Liver (tissue), 9 donors: ENCODE measurements around the gene CD6. TPM values are rescaled to one million over a fixed set of nuclear protein-coding genes. Genes with fewer than 3 reads are reported as not detected.

ENCODE experiments used
- DNase-seq: peaks from one replicate; pipeline ENCODE4 v3.0.0-alpha.2; 2017; ENCODE audit warnings: low spot score
- H3K27ac ChIP-seq, 2 donors: one replicate each; pipeline ENCODE4 v1.7.0; 2013; ENCODE audit warnings: inconsistent platforms in 2 of 2, low read length in 2 of 2, control low read depth in 1 of 2, low read depth in 1 of 2, mild to moderate bottlenecking in 1 of 2
- H3K27me3 ChIP-seq, 4 donors: one replicate each; pipeline versions ENCODE4 v1.6.1 to v1.7.0; 2013; ENCODE audit warnings: low read length in 3 of 4, inconsistent platforms in 1 of 4, mild to moderate bottlenecking in 1 of 4, moderate library complexity in 1 of 4; ENCODE audit not compliant: control insufficient read depth in 4 of 4, insufficient read depth in 4 of 4
- H3K36me3 ChIP-seq, 4 donors: one replicate each; pipeline versions ENCODE4 v1.6.1 to v1.7.0; 2013; ENCODE audit warnings: low read length in 3 of 4, mild to moderate bottlenecking in 3 of 4, low read depth in 1 of 4, moderate library complexity in 1 of 4; ENCODE audit not compliant: control insufficient read depth in 4 of 4, insufficient read depth in 3 of 4
- H3K4me1 ChIP-seq, 4 donors: one replicate each; pipeline versions ENCODE4 v1.6.1 to v1.7.0; 2013; ENCODE audit warnings: low read length in 3 of 4, mild to moderate bottlenecking in 3 of 4, moderate library complexity in 1 of 4; ENCODE audit not compliant: control insufficient read depth in 4 of 4, insufficient read depth in 4 of 4
- H3K4me3 ChIP-seq, 3 donors: one replicate each; pipeline versions ENCODE4 v1.6.1 to v1.7.0; 2013; ENCODE audit warnings: low read length in 3 of 3, control low read depth in 1 of 3, low read depth in 1 of 3, mild to moderate bottlenecking in 1 of 3
- H3K9ac ChIP-seq, 2 donors: one replicate each; pipeline ENCODE4 v1.7.0; 2013; ENCODE audit warnings: low read length in 2 of 2, mild to moderate bottlenecking in 2 of 2, moderate library complexity in 2 of 2, control low read depth in 1 of 2, low read depth in 1 of 2
- H3K9me3 ChIP-seq, 4 donors: one replicate each; pipeline versions ENCODE4 v1.6.1 to v1.7.0; 2013; ENCODE audit warnings: low read length in 3 of 4; ENCODE audit not compliant: control insufficient read depth in 4 of 4
- FOXA2 ChIP-seq: IDR thresholded peaks from 2 replicates; pipeline ENCODE4 v1.6.1; 2016; ENCODE audit warnings: antibody characterized with exemption
- GABPA ChIP-seq, 2 donors: IDR thresholded peaks in 1 of 2; conservative IDR thresholded peaks in 1 of 2; 2 replicates each; pipeline ENCODE4 v1.6.1; 2016; ENCODE audit warnings: antibody characterized with exemption in 2 of 2, mild to moderate bottlenecking in 1 of 2, moderate library complexity in 1 of 2
- HNF4A ChIP-seq, 2 donors: conservative IDR thresholded peaks; 2 replicates each; pipeline ENCODE4 v1.6.1; 2016; ENCODE audit warnings: antibody characterized with exemption in 2 of 2, mild to moderate bottlenecking in 2 of 2
- HNF4G ChIP-seq: IDR thresholded peaks from 2 replicates; pipeline ENCODE4 v1.6.1; 2016; ENCODE audit warnings: antibody characterized with exemption
- JUND ChIP-seq, 2 donors: IDR thresholded peaks; 2 replicates each; pipeline ENCODE4 v1.6.1; 2016; ENCODE audit warnings: antibody characterized with exemption in 2 of 2
- NR2F2 ChIP-seq: IDR thresholded peaks from 2 replicates; pipeline ENCODE4 v1.6.1; 2016; ENCODE audit warnings: antibody characterized with exemption
- RXRA ChIP-seq, 2 donors: IDR thresholded peaks; 2 replicates each; pipeline ENCODE4 v1.6.1; 2017 to 2018; ENCODE audit warnings: antibody characterized with exemption in 2 of 2, mild to moderate bottlenecking in 1 of 2
- SP1 ChIP-seq: IDR thresholded peaks from 2 replicates; pipeline ENCODE4 v1.6.1; 2018; ENCODE audit warnings: antibody characterized with exemption, mild to moderate bottlenecking
- TAF1 ChIP-seq: conservative IDR thresholded peaks from 2 replicates; pipeline ENCODE4 v1.6.1; 2016; ENCODE audit warnings: antibody characterized with exemption, mild to moderate bottlenecking
- YY1 ChIP-seq: IDR thresholded peaks from 2 replicates; pipeline ENCODE4 v1.6.1; 2016; ENCODE audit warnings: antibody characterized with exemption, mild to moderate bottlenecking
- WGBS: extraction: QIAGEN DNeasy Blood & Tissue Kit; methylation state at CpG from one replicate; pipeline ENCODE4 v1.1.7; 2013; 5-methylcytosine and 5-hydroxymethylcytosine counted together
- polyA plus RNA-seq, 2 donors: library from polyadenylated mRNA; stranded (reverse) in 1 of 2; unstranded in 1 of 2; fragments of 200-250 nt in 1 of 2; fragments of >200 nt in 1 of 2; fragmentation: Nextera tagmentation in 1 of 2; extraction: Ambion mirVana in 1 of 2; gene quantifications; one replicate each; pipeline versions ENCODE4 v1.2.1 to v1.2.3, GENCODE V29; 2013 to 2015
- total RNA-seq, 2 donors: library from RNA; depleted of rRNA; stranded (reverse); fragments of >200 nt; gene quantifications; one replicate each; pipeline ENCODE4 v1.2.3, GENCODE V29; 2014
- TF ChIP-seq, protein P1 (sequence below): IDR thresholded peaks from 2 replicates; pipeline ENCODE4 v1.6.1; 2016; ENCODE audit warnings: antibody characterized with exemption, mild to moderate bottlenecking
- TF ChIP-seq, protein P2 (sequence below): IDR thresholded peaks from 2 replicates; pipeline ENCODE4 v1.6.1; 2016; ENCODE audit warnings: antibody characterized with exemption
- TF ChIP-seq, protein P3 (sequence below): fragments of 150-350 bp; IDR thresholded peaks from 2 replicates; pipeline ENCODE4 v1.5.1; 2017; ENCODE audit warnings: improper control_type of control experiment, low read depth, low read length; ENCODE audit not compliant: missing input control
- TF ChIP-seq, protein P4 (sequence below): IDR thresholded peaks from 2 replicates; pipeline ENCODE4 v1.6.1; 2016; ENCODE audit warnings: antibody characterized with exemption
- donor health status: healthy.
- donor health status: healthy.
- donor health status: healthy.
- donor health status: healthy.
- donor health status: healthy.

CD6 gene
- total and polyA plus RNA-seq, 4 donors, result 0.31 to 0.59 (median 0.45) TPM

DNA sequence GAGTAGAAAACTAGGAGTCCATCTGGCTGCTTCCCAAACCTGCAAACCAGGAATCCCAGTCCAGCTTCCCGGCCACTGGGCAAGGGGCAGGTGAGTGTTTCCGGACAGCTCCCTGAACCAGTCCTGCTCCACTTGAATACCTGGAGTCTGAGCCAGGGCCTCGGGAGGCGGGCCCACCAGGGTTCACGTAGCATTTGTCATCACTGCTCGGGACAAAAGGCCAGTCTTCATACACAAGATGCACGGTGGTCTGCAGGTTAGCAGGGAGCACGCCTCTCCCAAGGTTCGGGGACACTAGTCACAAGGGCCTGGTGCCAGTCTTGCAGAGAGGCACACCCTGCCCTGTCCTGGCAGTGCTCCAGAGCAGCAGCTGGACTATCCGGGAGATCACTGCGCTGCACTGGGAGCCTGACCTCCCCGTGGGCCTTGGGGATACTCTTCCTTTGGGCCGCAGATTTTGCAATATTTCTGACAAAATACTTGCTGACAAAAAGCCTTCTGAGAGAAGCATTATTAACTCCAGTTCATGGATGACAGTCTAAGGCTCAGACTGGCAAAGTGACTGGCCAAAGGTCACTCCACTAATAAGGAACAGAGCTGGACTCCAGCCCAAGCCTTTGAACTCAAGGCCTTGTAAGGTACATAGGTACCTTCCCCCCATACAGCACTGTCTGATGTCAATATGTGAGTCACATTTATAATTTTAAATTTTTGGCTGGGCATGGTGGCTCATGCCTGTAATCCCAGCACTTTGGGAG, 25.1 kb downstream of the CD6 start:
- H3K4me1 ChIP-seq, result no peaks in the 10 kb centered on the region
- H3K9me3 ChIP-seq, result no peaks in the 10 kb centered on the region
- H3K4me3 ChIP-seq, result no peak overlapping the region
- peaks cover 0 to 2% (median 0%) of the 10 kb centered on the region in 4 donors for H3K27me3 ChIP-seq
- H3K9ac ChIP-seq, result no peak overlapping the region
- TF ChIP-seq HNF4A (conservative IDR thresholded peaks at IDR 0.05) (no peak), HNF4G (no peak)
- TF ChIP-seq, protein P1, sequence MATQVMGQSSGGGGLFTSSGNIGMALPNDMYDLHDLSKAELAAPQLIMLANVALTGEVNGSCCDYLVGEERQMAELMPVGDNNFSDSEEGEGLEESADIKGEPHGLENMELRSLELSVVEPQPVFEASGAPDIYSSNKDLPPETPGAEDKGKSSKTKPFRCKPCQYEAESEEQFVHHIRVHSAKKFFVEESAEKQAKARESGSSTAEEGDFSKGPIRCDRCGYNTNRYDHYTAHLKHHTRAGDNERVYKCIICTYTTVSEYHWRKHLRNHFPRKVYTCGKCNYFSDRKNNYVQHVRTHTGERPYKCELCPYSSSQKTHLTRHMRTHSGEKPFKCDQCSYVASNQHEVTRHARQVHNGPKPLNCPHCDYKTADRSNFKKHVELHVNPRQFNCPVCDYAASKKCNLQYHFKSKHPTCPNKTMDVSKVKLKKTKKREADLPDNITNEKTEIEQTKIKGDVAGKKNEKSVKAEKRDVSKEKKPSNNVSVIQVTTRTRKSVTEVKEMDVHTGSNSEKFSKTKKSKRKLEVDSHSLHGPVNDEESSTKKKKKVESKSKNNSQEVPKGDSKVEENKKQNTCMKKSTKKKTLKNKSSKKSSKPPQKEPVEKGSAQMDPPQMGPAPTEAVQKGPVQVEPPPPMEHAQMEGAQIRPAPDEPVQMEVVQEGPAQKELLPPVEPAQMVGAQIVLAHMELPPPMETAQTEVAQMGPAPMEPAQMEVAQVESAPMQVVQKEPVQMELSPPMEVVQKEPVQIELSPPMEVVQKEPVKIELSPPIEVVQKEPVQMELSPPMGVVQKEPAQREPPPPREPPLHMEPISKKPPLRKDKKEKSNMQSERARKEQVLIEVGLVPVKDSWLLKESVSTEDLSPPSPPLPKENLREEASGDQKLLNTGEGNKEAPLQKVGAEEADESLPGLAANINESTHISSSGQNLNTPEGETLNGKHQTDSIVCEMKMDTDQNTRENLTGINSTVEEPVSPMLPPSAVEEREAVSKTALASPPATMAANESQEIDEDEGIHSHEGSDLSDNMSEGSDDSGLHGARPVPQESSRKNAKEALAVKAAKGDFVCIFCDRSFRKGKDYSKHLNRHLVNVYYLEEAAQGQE, result no peak
- TF ChIP-seq, protein P2, sequence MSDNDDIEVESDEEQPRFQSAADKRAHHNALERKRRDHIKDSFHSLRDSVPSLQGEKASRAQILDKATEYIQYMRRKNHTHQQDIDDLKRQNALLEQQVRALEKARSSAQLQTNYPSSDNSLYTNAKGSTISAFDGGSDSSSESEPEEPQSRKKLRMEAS, result no peak
- TF ChIP-seq, protein P3, sequence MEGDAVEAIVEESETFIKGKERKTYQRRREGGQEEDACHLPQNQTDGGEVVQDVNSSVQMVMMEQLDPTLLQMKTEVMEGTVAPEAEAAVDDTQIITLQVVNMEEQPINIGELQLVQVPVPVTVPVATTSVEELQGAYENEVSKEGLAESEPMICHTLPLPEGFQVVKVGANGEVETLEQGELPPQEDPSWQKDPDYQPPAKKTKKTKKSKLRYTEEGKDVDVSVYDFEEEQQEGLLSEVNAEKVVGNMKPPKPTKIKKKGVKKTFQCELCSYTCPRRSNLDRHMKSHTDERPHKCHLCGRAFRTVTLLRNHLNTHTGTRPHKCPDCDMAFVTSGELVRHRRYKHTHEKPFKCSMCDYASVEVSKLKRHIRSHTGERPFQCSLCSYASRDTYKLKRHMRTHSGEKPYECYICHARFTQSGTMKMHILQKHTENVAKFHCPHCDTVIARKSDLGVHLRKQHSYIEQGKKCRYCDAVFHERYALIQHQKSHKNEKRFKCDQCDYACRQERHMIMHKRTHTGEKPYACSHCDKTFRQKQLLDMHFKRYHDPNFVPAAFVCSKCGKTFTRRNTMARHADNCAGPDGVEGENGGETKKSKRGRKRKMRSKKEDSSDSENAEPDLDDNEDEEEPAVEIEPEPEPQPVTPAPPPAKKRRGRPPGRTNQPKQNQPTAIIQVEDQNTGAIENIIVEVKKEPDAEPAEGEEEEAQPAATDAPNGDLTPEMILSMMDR, result no peak
- TF ChIP-seq, protein P4, sequence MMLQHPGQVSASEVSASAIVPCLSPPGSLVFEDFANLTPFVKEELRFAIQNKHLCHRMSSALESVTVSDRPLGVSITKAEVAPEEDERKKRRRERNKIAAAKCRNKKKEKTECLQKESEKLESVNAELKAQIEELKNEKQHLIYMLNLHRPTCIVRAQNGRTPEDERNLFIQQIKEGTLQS, result no peak
- H3K36me3 ChIP-seq, result no peaks in the 10 kb centered on the region
- no peak for DNase-seq
- no peak overlapping the region for H3K27ac ChIP-seq
- 75% methylated on average over 13 of the region's 13 CpGs for WGBS

DNA sequence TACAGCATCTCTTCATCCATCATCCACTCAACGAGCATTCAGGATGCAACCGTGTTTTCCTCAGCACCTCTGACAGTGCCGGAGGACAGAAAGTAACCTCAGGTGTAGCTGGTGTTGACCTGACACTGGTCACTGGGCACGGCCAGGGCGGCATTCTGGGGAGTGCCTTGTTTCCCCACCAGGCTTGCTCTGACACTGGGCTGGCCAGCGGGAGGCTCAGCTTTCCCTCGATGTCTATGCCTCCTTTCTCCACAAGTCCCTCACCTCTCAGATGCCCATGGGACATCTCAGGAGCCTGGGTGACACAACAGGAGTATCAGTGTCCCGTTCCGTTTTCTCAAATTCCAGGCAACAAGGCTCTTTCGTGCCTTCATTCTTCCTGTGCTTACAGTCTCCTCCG, 28.9 kb downstream of the CD6 start:
- no peak for DNase-seq
- Histone ChIP-seq H3K4me1 (no peaks in the 10 kb centered on the region), H3K4me3 (no peak overlapping the region), H3K9me3 (no peaks in the 10 kb centered on the region), H3K27me3 (no peaks in the 10 kb centered on the region), H3K36me3 (no peaks in the 10 kb centered on the region), H3K27ac (no peak overlapping the region), H3K9ac (no peak overlapping the region)
- no peak for TF ChIP-seq RXRA (IDR thresholded peaks at IDR 0.05)
- no peak for TF ChIP-seq HNF4A (conservative IDR thresholded peaks at IDR 0.05)
- TF ChIP-seq JUND (IDR thresholded peaks at IDR 0.05), result no peak
- TF ChIP-seq HNF4G, result no peak
- TF ChIP-seq, protein P4, result no peak
- TF ChIP-seq, protein P1, result no peak
- TF ChIP-seq GABPA (IDR thresholded peaks at IDR 0.05 in 1 of 2, conservative IDR thresholded peaks at IDR 0.05 in 1 of 2), result no peak
- TF ChIP-seq SP1, result no peak
- TF ChIP-seq, protein P3, result no peak
- no peak for TF ChIP-seq YY1
- no peak for TF ChIP-seq TAF1
- no peak for TF ChIP-seq NR2F2
- TF ChIP-seq, protein P2, result no peak
- no peak for TF ChIP-seq FOXA2
- WGBS, result 76% methylated on average over 11 of the region's 11 CpGs
